GM12873 (cell line): ENCODE measurements around the gene MS4A14.

Source experiments
- CTCF ChIP-seq: IDR thresholded peaks from 2 replicates; pipeline ENCODE4 v1.5.1; 2012; ENCODE audit warnings: low read depth, mild to moderate bottlenecking, moderate library complexity, low read length, control low read depth; ENCODE audit not compliant: insufficient read depth; ENCODE audit errors: missing control alignments

MS4A14 gene

DNA sequence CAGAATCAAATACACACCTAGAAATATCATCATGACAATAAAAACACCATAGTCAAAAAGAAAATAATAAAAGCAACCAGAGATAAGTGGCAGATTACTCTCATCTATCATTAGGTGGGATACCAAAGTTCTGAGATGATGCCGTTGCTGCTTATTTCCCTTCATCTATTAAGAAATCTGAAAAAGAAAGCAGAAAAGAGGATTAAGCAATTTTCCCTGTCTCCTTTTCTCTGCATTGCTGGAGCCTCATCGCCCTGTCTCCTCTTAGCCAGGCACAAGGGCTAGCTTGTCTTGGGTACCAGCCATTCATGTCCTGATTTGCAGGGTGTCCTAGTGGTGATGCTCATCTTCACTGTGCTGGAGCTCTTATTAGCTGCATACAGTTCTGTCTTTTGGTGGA, 3.9 kb upstream of the MS4A14 start:
- no peak for TF ChIP-seq CTCF

DNA sequence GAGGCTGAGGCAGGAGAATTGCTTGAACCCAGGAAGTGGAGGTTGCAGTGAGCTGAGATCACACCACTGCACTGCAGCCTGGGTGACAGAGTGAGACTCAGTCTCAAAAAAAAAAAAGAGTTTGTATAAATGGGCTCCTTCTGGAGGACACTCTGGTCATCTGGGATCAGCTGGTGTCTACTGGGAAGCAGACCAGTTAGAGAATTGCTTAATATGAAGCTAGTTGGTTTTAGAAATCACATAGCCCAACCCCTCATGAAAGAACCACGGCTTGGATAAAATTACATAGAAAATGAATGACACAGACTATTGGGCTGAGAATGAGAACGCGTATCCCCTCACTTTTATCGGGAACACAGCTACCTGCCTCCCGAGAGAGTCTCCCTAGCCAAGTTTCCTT, 3.2 kb upstream of the MS4A14 start:
- TF ChIP-seq CTCF: no peak

DNA sequence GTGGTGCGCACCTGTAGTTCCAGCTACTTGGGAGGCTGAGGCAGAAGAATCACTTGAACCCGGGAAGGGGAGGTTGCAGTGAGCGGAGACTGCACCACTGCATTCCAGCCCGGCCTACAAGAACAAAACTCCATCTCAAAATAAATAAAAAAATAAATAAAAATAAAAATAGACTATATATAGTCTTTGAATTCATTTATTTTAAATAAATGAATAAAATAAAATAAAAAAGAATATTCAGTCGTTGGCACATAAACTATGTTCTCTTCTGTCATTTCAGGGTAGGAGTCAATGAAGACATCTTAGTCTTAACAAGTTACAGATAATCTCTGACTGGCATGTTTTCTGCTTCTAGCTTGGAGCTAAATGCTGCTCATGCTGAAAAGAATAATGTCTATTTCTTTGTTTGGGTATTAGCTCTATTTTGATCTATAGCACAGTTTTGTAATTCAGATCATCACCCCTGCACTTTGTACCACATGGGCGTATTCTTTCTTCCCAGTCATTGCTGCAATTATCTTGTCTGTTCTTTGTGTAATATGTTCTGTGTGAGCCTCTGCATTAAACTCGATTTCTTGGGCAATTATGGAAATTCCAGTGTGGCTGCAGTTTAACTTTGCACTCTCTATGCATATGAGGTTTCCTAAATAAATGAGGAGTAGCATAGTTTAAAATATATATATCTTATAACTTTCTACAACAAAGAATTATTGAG, 1.4 kb upstream of the MS4A14 start:
- TF ChIP-seq CTCF: no peak

DNA sequence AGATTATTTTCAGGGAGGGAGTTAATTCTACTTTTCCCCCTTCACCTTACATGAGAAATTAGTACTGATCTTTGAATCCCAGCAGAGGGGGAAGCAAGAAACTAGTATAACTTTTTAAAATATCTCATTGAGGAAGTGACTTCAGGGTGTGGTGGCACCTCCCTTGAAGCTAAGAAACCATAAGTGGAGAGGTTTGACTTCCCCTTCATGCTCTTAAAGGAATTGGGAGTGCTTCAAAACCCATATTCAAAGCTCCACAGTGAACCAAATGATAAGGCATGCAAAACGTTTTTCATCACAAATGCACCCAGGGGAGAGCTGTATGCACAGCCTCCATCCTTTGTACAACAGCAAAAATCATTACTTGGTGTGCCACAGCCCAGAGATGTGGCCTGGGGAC, 540 bp downstream of the MS4A14 start:
- no peak for TF ChIP-seq CTCF

DNA sequence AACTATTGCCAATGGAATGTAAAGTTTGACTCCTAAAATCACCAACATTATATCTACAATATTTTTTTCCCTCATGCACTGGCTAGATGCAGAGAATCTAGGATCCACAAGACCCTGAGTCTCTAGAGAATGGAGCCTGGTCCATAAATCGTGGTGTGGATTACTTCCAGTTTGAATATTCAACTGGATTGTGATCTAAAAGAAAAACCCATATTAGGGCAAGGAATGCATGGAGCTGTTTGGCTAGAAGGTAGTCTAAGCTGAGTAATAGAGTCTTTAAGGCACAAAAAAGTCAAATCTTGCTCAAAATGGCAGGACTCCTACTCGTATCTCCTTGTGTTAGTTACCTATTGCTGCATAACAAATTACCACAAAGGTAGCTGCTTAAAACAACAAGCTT, 23.8 kb downstream of the MS4A14 start:
- TF ChIP-seq CTCF: no peak

DNA sequence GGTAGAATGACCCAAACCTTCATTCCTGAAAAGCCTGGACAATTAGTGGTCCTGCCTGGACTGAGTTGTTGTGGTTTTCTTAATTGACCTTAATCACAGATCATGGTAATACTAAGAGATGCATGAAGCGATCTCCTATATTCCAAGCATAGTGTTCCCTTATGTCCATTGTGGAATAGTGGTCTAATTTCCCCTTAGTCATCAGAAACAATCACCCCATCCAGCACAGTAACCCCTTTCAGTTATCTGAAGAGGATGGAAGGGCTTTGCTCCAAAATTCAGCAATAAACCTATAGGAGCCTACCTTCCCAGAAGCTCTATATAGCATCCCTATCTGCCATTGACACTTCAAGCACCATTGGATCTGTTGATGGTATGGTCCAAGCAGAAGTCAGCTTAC, 26.4 kb downstream of the MS4A14 start:
- no peak for TF ChIP-seq CTCF

DNA sequence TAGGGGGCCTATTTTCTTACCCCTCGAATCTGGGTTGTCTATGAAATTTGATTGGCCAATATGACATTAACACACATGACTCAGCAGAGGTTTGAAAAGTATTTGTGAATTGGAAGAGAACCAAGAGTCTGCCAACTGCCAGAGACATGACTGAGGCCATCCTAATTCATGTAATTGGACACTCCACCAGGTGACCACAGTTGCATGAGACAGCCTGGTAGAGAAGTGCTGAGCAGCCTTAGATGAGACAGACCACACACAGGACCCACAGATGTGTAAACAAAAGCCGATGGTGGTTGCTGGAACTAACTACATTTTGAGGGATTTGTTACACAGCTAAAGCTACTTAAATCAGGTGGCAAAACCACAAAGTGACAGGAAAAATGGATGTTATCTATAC, 32.3 kb downstream of the MS4A14 start:
- TF ChIP-seq CTCF: no peak
